ENCODE data around the gene ZBTB16. TPM values are rescaled to one million over a fixed set of nuclear protein-coding genes. Genes with fewer than 3 reads are reported as not detected.
A peak's percentile ranks its signal among the peaks of the same experiment; 100 is the strongest.

The ZBTB16 gene
- total RNA-seq, 1 donor from 2014 or later, result 17.7 TPM

GRCh38 chr11:114215428-114215827 is 155.9 kb downstream of the ZBTB16 start:
- no peak for TF ChIP-seq EZH2 (IDR thresholded peaks at IDR 0.05)
- no peak for TF ChIP-seq CTCF (IDR thresholded peaks at IDR 0.05)
- no peak for TF ChIP-seq EZH2phosphoT487 (IDR thresholded peaks at IDR 0.05)
- no peak overlapping the region for H3K4me3 Mint-ChIP-seq
- peak overlapping the region; percentile 40 for H3K27ac Mint-ChIP-seq
- H3K9me3 Mint-ChIP-seq, result no peaks in the 10 kb centered on the region
- H3K36me3 ChIP-seq, result no peaks in the 10 kb centered on the region
- peaks cover 54% of the 10 kb centered on the region for H3F3A ChIP-seq (ENCODE audit: low read depth)
- H3K9ac ChIP-seq, result no peak overlapping the region
- H3K9me3 ChIP-seq (ENCODE audit: low read depth), result no peaks in the 10 kb centered on the region
- no peak overlapping the region for H3K27ac ChIP-seq
- H2AFZ ChIP-seq (replicated peaks), result no peak overlapping the region
- no peak overlapping the region for H3K4me3 ChIP-seq
- no peak for DNase-seq (ENCODE audit: low spot score)
- H3K27me3 ChIP-seq, result no peaks in the 10 kb centered on the region
- H4K20me1 ChIP-seq (ENCODE audit: low read depth), result no peaks in the 10 kb centered on the region
- H3K4me1 Mint-ChIP-seq, result peaks cover 90% of the 10 kb centered on the region
- H3K79me2 ChIP-seq (ENCODE audit: low read depth), result peaks cover 4% of the 10 kb centered on the region
- peaks cover 75% of the 10 kb centered on the region for H3K4me1 ChIP-seq
- H3K4me2 ChIP-seq, result no peak overlapping the region
- peaks cover 5% of the 10 kb centered on the region for H3K27me3 Mint-ChIP-seq (ENCODE audit: insufficient read depth, low read depth)
- peaks cover 12% of the 10 kb centered on the region for H3K36me3 Mint-ChIP-seq

DNA sequence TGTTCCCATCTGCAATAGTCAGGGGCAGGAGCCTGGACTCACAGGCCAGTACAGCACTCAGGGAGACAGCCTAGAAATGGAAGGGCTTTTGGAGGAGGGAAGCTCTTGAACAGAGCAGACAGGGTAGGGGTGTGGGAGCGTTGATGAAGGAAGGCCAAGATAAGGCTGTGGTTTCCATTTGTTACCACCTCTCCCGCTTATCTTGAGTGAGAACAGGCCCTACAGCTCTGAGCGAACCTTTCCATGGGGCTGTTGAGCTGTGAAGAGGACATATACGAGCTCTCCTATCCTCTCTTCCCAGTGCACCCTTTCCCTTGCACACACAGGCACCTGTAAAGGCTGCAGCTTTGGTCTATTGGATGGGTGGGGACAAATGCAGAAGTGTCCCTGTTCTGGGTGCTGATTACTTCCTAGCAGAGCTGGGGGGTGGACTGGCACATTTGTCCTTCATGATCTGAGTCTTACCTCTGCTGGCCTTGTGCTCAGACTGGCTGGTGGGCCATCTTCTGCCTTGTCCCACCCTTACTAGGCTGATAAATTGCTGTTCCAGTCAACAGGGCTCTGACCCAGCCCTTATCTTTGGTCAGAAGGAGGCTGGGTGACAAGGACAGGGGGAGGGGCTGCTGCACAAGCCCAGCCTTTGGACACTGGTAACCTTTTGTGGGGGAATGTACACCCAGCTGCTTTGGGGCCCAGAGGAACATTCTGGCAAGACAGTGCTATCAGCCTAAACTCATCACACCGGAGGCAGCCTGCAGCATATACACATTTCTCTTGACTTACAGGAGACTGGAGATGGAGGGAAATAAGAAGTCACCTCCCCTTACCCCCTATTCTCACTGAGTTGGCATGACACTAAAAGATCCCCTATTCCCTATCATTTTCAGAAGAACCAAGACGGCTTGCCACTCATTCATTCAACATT is 156.6 kb downstream of the ZBTB16 start:
- no peak for DNase-seq (ENCODE audit: low spot score)
- H3K36me3 ChIP-seq, result no peaks in the 10 kb centered on the region
- no peak overlapping the region for H3K4me3 ChIP-seq
- H3F3A ChIP-seq (ENCODE audit: low read depth), result peaks cover 52% of the 10 kb centered on the region
- no peaks in the 10 kb centered on the region for H4K20me1 ChIP-seq (ENCODE audit: low read depth)
- peaks cover 75% of the 10 kb centered on the region for H3K4me1 ChIP-seq
- Mint-ChIP-seq H3K36me3 (peaks cover 12% of the 10 kb centered on the region), H3K27me3 (ENCODE audit: insufficient read depth, low read depth) (peaks cover 5% of the 10 kb centered on the region), H3K27ac (peak overlapping the region; percentile 40), H3K4me3 (no peak overlapping the region), H3K4me1 (peaks cover 90% of the 10 kb centered on the region), H3K9me3 (no peaks in the 10 kb centered on the region)
- no peaks in the 10 kb centered on the region for H3K27me3 ChIP-seq
- TF ChIP-seq EZH2phosphoT487 (IDR thresholded peaks at IDR 0.05), result no peak
- no peak for TF ChIP-seq EZH2 (IDR thresholded peaks at IDR 0.05)
- TF ChIP-seq CTCF (IDR thresholded peaks at IDR 0.05), result no peak
- H3K79me2 ChIP-seq (ENCODE audit: low read depth), result peaks cover 4% of the 10 kb centered on the region
- no peak overlapping the region for H3K9ac ChIP-seq
- no peaks in the 10 kb centered on the region for H3K9me3 ChIP-seq (ENCODE audit: low read depth)
- H2AFZ ChIP-seq (replicated peaks), result no peak overlapping the region
- no peak overlapping the region for H3K27ac ChIP-seq
- no peak overlapping the region for H3K4me2 ChIP-seq

- no peak for DNase-seq (ENCODE audit: low spot score)
- Histone ChIP-seq H2AFZ (replicated peaks) (no peak overlapping the region), H3K4me2 (no peak overlapping the region), H3K27ac (no peak overlapping the region), H3K9ac (no peak overlapping the region), H3K79me2 (ENCODE audit: low read depth) (peaks cover 4% of the 10 kb centered on the region), H3K9me3 (ENCODE audit: low read depth) (no peaks in the 10 kb centered on the region), H4K20me1 (ENCODE audit: low read depth) (no peaks in the 10 kb centered on the region), H3K27me3 (no peaks in the 10 kb centered on the region), H3F3A (ENCODE audit: low read depth) (peaks cover 46% of the 10 kb centered on the region), H3K36me3 (no peaks in the 10 kb centered on the region), H3K4me3 (no peak overlapping the region), H3K4me1 (peaks cover 75% of the 10 kb centered on the region)
- Mint-ChIP-seq H3K36me3 (peaks cover 15% of the 10 kb centered on the region), H3K9me3 (no peaks in the 10 kb centered on the region), H3K27me3 (ENCODE audit: insufficient read depth, low read depth) (peaks cover 5% of the 10 kb centered on the region), H3K27ac (peak overlapping the region; percentile 65), H3K4me3 (no peak overlapping the region), H3K4me1 (peaks cover 90% of the 10 kb centered on the region)
- TF ChIP-seq EZH2phosphoT487 (IDR thresholded peaks at IDR 0.05) (no peak), EZH2 (IDR thresholded peaks at IDR 0.05) (no peak), CTCF (IDR thresholded peaks at IDR 0.05) (no peak)
Measured at GRCh38 chr11:114216796-114217180, 157.3 kb downstream of the ZBTB16 start.

All from neural progenitor cell (in vitro differentiated cells).